GM23338 (cell line): ENCODE data around the gene NSG2. TPM values are rescaled to one million over a fixed set of nuclear protein-coding genes. Genes with fewer than 3 reads are reported as not detected.

Source experiments
- ATAC-seq: fragments of 200-7000 bp; cut with Tn5 transposase; 3 replicates; pipeline ENCODE4 v1.9.1; 2020
- DNase-seq: peaks from one replicate; pipeline ENCODE4 v3.0.0-alpha.2; 2015; ENCODE audit warnings: low spot score
- H2AFZ ChIP-seq: fragments of 200-600 bp; sonication (generic); 2 replicates; pipeline ENCODE4 v1.8.0; 2016; ENCODE audit warnings: antibody characterized with exemption, mild to moderate bottlenecking, moderate library complexity
- H3F3A ChIP-seq: fragments of 200-600 bp; sonication (generic); replicated peaks from 2 replicates; pipeline ENCODE4 v1.8.0; 2017; ENCODE audit warnings: antibody characterized with exemption, mixed run types, low read depth
- H3K27ac ChIP-seq: fragments of 200-600 bp; sonication (generic); 2 replicates; pipeline ENCODE4 v1.6.1; 2016; ENCODE audit warnings: low read depth
- H3K27me3 ChIP-seq: fragments of 200-600 bp; sonication (generic); 2 replicates; pipeline ENCODE4 v1.8.0; 2016; ENCODE audit warnings: mild to moderate bottlenecking, mixed run types, moderate library complexity; ENCODE audit not compliant: insufficient read depth
- H3K36me3 ChIP-seq: fragments of 200-600 bp; sonication (generic); 2 replicates; pipeline ENCODE4 v1.8.0; 2016; ENCODE audit warnings: mild to moderate bottlenecking; ENCODE audit not compliant: insufficient read depth
- H3K4me1 ChIP-seq: fragments of 200-600 bp; sonication (generic); 2 replicates; pipeline ENCODE4 v1.8.0; 2016; ENCODE audit warnings: mild to moderate bottlenecking, moderate library complexity; ENCODE audit not compliant: insufficient read depth
- H3K4me2 ChIP-seq: fragments of 200-600 bp; sonication (generic); 2 replicates; pipeline ENCODE4 v1.7.1; 2017; ENCODE audit warnings: mixed run types
- H3K4me3 ChIP-seq: fragments of 200-600 bp; sonication (generic); 2 replicates; pipeline ENCODE4 v1.6.1; 2016; ENCODE audit warnings: mixed run types
- H3K79me2 ChIP-seq: fragments of 200-600 bp; sonication (generic); replicated peaks from 2 replicates; pipeline ENCODE4 v1.8.0; 2017; ENCODE audit warnings: mild to moderate bottlenecking; ENCODE audit not compliant: insufficient read depth
- H3K9me2 ChIP-seq: fragments of 200-600 bp; sonication (generic); 2 replicates; pipeline ENCODE4 v1.8.0; 2017; ENCODE audit not compliant: insufficient read depth
- H4K20me1 ChIP-seq: fragments of 200-600 bp; sonication (generic); replicated peaks from 2 replicates; pipeline ENCODE4 v1.8.0; 2017; ENCODE audit warnings: mild to moderate bottlenecking; ENCODE audit not compliant: insufficient read depth
- H3K27ac Mint-ChIP-seq: 2 replicates; pipeline ENCODE4 v1.8.0; 2020; ENCODE audit warnings: inconsistent platforms, mild to moderate bottlenecking, moderate library complexity, mixed read lengths
- H3K27me3 Mint-ChIP-seq: 3 replicates; pipeline ENCODE4 v1.8.0; 2022; ENCODE audit warnings: low read depth, mild to moderate bottlenecking, moderate library complexity, mixed read lengths, inconsistent platforms; ENCODE audit not compliant: insufficient read depth, poor library complexity
- H3K36me3 Mint-ChIP-seq: 3 replicates; pipeline ENCODE4 v1.8.0; 2021; ENCODE audit warnings: low read depth, mild to moderate bottlenecking, inconsistent platforms, moderate library complexity, mixed read lengths
- H3K4me1 Mint-ChIP-seq: 3 replicates; pipeline ENCODE4 v1.8.0; 2020; ENCODE audit warnings: mild to moderate bottlenecking, inconsistent platforms, mixed read lengths
- H3K4me3 Mint-ChIP-seq: 3 replicates; pipeline ENCODE4 v1.8.0; 2021; ENCODE audit warnings: moderate library complexity, mild to moderate bottlenecking, inconsistent platforms, mixed read lengths
- H3K9me3 Mint-ChIP-seq: 3 replicates; pipeline ENCODE4 v1.8.0; 2020; ENCODE audit warnings: moderate library complexity, mild to moderate bottlenecking, inconsistent platforms, mixed read lengths
- CREB1 ChIP-seq: fragments of 250-450 bp; sonication (Bioruptor Pico); IDR thresholded peaks from 2 replicates; pipeline ENCODE4 v1.5.0; 2020; ENCODE audit warnings: low read depth, mild to moderate bottlenecking, moderate library complexity
- CTCF ChIP-seq, 2 experiments: fragments of 200-600 bp in 1 of 2; sonication (generic) in 1 of 2; conservative IDR thresholded peaks; 2 replicates each; pipeline versions ENCODE4 v1.5.1 to v1.6.1; 2016 to 2017; ENCODE audit warnings: antibody characterized with exemption in 2 of 2, low read depth in 2 of 2, mild to moderate bottlenecking in 2 of 2, moderate library complexity in 1 of 2
- ETS1 ChIP-seq: IDR thresholded peaks from 2 replicates; pipeline ENCODE4 v1.6.1; 2016; ENCODE audit warnings: antibody characterized with exemption
- EZH2 ChIP-seq: fragments of 200-600 bp; sonication (generic); IDR thresholded peaks from one replicate; pipeline ENCODE4 v1.8.0; 2017; ENCODE audit warnings: antibody characterized with exemption, mild to moderate bottlenecking, low read depth; ENCODE audit not compliant: unreplicated experiment
- JUNB ChIP-seq: IDR thresholded peaks from one replicate; pipeline ENCODE4 v1.6.1; 2016; ENCODE audit warnings: antibody characterized with exemption; ENCODE audit not compliant: unreplicated experiment
- NANOG ChIP-seq: IDR thresholded peaks from 2 replicates; pipeline ENCODE4 v1.6.1; 2016; ENCODE audit warnings: antibody characterized with exemption, borderline replicate concordance
- REST ChIP-seq: IDR thresholded peaks from one replicate; pipeline ENCODE4 v1.6.1; 2018; ENCODE audit warnings: antibody characterized with exemption; ENCODE audit not compliant: unreplicated experiment
- STAT1 ChIP-seq: IDR thresholded peaks from one replicate; pipeline ENCODE4 v1.6.1; 2016; ENCODE audit warnings: antibody characterized with exemption; ENCODE audit not compliant: unreplicated experiment
- ZNF114 ChIP-seq: fragments of 250-450 bp; sonication (Bioruptor Pico); IDR thresholded peaks from 2 replicates; pipeline ENCODE4 v1.5.0; 2020; ENCODE audit warnings: mild to moderate bottlenecking, moderate library complexity
- ZNF462 ChIP-seq: fragments of 250-450 bp; sonication (Bioruptor Pico); IDR thresholded peaks from 2 replicates; pipeline ENCODE4 v1.5.0; 2020; ENCODE audit warnings: mild to moderate bottlenecking, moderate library complexity
- polyA plus RNA-seq: library from polyadenylated mRNA; unstranded; fragments of >200 nt; fragmentation: Nextera tagmentation; extraction: Ambion mirVana; gene quantifications from 2 replicates; pipeline ENCODE4 v1.2.1, GENCODE V29; 2016
- total RNA-seq: library from RNA; depleted of rRNA; stranded (reverse); fragments of >200 nt; shearing (Covaris generic); gene quantifications from 2 replicates; pipeline ENCODE4 v1.2.3, GENCODE V29; 2014

Gene NSG2
- total and polyA plus RNA-seq, 2 experiments from 2014 or later: 0.16 TPM; not detected in 1

- no peaks in the 10 kb centered on the region for H3F3A ChIP-seq
- H3K27me3 Mint-ChIP-seq: peaks cover 6% of the 10 kb centered on the region
- no peaks in the 10 kb centered on the region for H3K79me2 ChIP-seq
- H3K27me3 ChIP-seq: no peaks in the 10 kb centered on the region
- H3K4me1 Mint-ChIP-seq: no peaks in the 10 kb centered on the region
- TF ChIP-seq ZNF462 (CRISPR knock-in tag) (no peak), JUNB (no peak), CREB1 (no peak), CTCF (conservative IDR thresholded peaks at IDR 0.05; ENCODE audit: low read depth in 2 of 2) (no peak), ETS1 (no peak), REST (no peak), EZH2 (no peak), STAT1 (no peak), NANOG (no peak), ZNF114 (CRISPR knock-in tag) (no peak)
- H3K4me3 Mint-ChIP-seq: no peak overlapping the region
- H3K27ac Mint-ChIP-seq: no peak overlapping the region
- no peak overlapping the region for H3K4me2 ChIP-seq
- no peaks in the 10 kb centered on the region for H3K36me3 ChIP-seq
- no peak for ATAC-seq
- H3K36me3 Mint-ChIP-seq: no peaks in the 10 kb centered on the region
- H3K4me3 ChIP-seq: no peak overlapping the region
- no peaks in the 10 kb centered on the region for H3K4me1 ChIP-seq
- H3K27ac ChIP-seq: no peak overlapping the region
- no peaks in the 10 kb centered on the region for H4K20me1 ChIP-seq
- no peaks in the 10 kb centered on the region for H3K9me2 ChIP-seq
- H2AFZ ChIP-seq: no peak overlapping the region
- no peaks in the 10 kb centered on the region for H3K9me3 Mint-ChIP-seq
- DNase-seq: no peak
These were observed 39.2 kb downstream of the NSG2 start for GRCh38 chr5:174084691-174085154.
